ENCODE measurements around the gene LGALSL.
A peak's percentile ranks its signal among the peaks of the same experiment; 100 is the strongest.

The LGALSL gene

GRCh38 chr2:64474121-64474571 is 20.2 kb downstream of the LGALSL start:
- no peak for FAIRE-seq

DNA sequence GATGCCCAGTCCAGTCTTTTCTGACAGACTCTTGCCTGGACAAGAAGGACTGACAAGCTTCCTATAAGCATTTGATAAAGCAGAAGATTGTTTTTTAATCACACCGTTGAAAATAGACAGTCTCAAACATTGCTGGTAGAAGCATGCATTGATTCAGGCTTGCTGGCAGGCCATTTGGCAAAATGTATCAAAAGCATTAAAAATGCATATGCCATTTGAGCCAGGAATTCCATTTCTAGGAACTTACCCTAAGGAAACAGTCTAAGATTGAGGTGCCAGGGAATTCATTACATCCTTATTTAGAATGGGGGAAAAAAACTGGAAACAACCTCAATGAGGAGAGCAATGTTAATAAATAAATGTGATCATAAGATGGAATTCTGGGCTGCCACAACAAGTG is 20.7 kb downstream of the LGALSL start:
- no peak for FAIRE-seq

DNA sequence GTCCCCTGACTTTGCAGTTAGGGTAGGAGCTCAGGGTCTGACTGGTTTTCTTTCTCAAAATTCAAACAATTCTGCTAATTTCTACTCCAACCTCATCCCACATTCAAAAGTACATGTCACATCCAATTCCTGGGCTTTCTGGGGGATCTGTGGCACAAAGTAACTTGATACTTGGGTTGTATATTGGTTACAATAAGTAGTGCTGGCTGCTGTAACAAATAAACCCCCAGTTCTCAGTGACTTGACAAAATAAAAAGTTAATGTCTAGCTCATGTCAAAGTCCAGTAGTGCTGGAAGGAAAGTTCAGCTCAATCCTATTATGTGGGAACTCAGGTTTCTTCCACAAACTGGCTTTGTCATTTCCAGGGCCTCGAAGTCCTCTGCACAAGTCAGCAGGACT is 23.1 kb downstream of the LGALSL start:
- no peak for FAIRE-seq

DNA sequence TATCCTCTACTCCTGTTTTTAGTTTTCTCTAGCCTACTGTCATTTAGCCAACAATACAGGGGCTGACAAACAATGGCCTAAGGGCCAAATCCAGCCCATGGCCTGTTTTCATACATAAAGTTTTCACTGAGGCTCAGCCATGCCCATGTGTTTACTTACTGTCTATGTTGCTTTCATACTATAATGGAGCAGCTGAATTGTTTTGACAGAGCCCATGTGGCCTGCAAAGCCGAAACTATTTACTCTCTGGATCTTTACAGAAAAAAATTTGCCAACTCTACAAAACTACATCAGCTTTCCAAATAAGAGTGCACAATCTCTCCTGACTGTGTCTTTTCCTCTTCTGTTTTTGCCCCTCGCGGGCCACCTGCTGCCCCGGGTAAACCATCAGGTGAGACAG is 24.0 kb downstream of the LGALSL start:
- FAIRE-seq = no peak

DNA sequence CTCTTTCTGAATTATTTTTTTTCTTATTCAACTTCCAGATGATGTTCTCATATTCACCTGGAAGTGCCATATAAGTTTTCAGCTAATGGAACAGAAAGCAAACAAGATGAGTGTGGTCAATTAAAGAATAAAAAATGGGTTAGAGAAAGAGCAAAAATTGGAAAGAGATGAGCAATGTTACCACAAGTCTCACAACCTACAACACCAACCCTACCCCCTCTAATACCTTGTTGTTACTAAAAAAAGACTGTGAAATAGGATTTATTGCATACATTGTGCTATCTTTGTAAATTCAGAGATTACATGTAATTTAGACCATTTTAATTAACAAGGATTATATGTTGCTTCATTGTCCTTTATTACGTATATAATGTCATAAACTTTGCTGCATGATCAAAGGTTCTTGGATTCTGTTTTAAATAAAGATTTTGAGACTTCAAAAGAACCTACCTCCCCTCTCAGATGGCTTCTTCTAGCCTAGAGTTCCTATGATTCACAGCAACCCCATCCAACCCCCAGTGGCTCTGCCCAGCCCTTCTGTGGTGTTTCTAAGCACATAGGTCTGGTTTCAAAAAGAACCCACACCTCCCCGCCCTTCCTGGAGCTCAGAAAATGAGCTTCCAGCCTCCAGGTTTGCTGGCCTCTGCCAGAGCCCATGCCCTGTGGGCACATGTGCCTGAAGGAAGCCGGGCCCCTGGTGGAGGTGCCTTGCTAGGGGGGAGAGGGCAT is 24.7 kb downstream of the LGALSL start:
- FAIRE-seq = no peak

GRCh38 chr2:64479259-64480117 is 25.5 kb downstream of the LGALSL start:
- no peak for FAIRE-seq

- FAIRE-seq = no peak
These were observed 27.7 kb downstream of the LGALSL start for GRCh38 chr2:64481665-64482064.

DNA sequence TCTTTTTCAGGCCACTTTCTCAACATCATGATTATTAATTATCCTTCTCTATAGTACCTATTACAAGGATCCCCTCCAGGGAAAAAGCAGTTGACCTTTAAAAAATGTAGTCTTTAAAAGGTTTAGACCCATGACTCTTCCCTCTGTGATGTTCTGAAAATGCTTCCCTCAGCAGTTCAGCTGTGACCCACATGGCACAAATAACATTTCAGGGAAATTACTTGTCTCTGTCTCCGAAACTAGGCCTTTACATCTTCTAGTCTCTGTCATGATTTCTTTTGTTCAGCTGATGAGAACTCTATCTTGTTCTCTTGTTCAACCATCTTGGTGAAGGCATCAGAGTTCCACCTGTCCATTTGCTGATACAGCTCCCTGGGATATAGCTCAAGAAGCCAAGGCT is 28.3 kb downstream of the LGALSL start:
- FAIRE-seq = no peak

- FAIRE-seq = no peak
These were observed 29.0 kb downstream of the LGALSL start for GRCh38 chr2:64482765-64483504.

- FAIRE-seq = no peak
These were observed 31.4 kb downstream of the LGALSL start for GRCh38 chr2:64485331-64485730.

DNA sequence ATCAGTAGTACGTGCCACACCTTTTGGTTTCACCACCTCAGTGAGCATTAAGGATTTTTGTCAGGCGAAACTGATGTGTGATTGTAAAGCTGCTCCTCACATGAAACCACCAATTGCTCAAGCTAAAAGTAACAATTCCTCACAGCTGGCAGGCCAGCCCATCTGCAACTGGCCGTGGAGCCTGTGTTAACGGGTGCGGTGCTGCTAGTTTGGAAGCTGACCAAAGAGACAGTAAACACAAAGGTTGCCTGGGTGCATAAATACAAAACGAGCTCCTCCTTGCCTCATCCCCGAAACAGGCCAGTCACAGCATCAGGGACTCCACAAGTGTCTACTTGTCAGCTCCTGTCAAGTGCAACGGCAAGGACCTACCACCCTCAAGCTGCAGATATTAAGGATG is 32.0 kb downstream of the LGALSL start:
- FAIRE-seq = no peak

DNA sequence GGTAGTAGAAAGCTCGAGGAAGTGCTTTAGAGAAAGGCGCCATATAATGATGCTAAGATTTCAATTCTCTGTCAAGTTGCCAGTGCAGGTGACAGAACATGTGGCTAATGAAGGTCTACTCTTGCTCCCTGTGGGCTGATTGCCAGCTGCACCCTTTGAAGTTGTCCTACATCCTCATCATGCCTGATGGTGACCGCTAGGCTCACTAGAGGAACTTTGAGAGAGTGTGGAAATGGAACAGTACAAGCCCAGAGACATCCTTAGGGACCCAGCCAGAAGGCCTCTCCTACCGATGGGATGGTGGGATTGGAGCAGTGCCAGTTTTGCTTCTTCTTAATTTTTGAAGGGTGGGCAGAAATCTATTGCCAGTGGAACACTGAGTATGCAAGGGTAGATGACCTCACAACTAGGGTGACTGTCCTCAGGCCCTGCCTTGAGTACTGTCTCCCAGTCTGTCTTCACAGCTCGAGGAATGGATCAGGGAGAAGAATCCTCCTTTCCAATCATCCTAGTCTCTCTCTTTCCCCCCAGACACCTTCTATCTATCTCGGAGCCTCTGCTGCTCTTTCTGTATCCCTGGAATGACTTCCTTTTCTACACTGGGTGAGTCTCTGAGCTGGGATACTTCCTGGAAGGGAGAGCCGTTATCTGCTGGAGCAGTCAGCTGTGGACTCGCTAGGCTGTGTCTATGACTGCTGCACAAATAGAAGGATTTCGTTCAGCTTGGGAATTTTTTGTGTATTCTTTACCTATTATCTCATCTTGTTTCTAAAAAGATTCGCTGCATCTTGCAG is 33.5 kb downstream of the LGALSL start:
- no peak for FAIRE-seq

- FAIRE-seq = peak; percentile 62
These were observed 34.4 kb downstream of the LGALSL start for GRCh38 chr2:64488050-64488974.

DNA sequence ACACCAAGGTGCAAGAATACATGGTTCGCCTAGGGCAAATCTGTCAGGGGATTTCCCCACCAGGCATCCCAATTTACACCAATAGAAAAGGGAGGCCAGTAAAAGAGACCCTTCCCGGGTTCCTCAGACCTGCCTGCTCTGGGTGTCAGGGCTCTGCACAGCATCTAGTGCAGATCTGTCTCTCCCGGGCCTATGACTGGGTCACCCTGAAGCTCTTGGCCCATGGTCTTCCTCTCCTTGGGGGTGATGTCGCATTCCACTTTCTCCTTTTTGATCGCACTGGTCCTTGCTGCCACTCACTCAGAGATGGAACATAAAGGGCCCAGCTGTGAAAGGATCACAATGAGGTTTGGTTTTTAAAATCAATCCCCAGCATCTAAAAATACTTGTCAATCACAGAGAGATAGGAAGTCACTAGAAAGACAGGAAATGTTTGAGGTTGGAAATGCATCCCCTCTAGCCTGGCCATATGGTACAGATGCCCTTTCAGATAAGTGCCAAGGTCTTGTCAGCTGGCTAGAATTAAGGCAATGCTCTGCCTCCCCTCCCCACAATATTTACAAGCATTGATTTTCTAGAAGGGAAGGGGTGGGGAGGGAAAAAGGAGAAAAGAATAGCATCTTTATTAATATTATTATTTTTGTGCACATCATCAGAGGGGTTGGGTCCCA is 35.3 kb downstream of the LGALSL start:
- no peak for FAIRE-seq

- FAIRE-seq = no peak
These were observed 37.5 kb downstream of the LGALSL start for GRCh38 chr2:64491426-64491825.

DNA sequence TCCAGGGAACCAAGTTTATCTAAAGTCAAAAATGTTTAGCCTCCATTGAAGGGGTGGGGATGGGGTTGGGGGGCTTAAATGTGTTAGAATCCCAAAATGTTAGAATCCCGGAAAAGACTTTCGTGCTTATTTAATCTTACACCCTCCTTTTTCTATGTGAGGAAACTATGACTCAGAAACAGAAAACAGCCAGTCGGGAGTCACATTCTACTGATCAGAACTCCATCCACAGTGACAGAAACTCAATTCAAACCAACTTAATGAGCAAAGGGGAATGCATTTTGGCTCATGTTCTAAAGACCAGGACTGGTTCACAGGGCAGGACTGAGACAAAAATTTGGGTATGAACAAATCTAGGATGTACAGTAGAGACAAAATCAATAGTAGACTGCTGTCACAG is 38.3 kb downstream of the LGALSL start:
- FAIRE-seq = no peak

- no peak for FAIRE-seq
These were observed 38.9 kb downstream of the LGALSL start for GRCh38 chr2:64492821-64493220.

GRCh38 chr2:64493788-64494187 is 39.8 kb downstream of the LGALSL start:
- FAIRE-seq = no peak

- FAIRE-seq = no peak
These were observed 44.5 kb downstream of the LGALSL start for GRCh38 chr2:64498438-64498837.

DNA sequence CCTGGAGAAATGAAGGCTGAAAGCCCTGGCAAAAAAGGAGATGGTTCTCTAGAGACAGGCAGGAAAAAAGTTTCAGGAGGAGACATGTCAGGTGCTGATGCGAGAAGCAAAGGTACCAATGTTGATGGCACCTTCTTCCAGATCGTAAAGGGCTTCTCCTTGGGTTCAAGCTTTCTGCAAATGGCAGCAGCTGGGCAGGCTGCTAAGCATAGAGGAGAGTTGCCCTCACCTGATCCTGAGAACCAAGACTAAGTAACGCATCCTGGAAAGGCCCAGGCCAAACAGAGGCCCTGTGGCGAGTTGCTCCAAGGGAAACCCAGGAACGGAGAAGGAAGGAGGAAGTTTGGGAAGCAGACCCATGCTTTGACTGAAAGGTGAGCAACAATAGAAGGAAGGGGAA is 46.6 kb downstream of the LGALSL start:
- FAIRE-seq = no peak

GRCh38 chr2:64501946-64502345 is 48.0 kb downstream of the LGALSL start:
- no peak for FAIRE-seq

All from TTC549 (cell line).